ENCODE results near the gene DOCK6. TPM values are rescaled to one million over a fixed set of nuclear protein-coding genes. Genes with fewer than 3 reads are reported as not detected.

Gene DOCK6
- total and polyA plus RNA-seq, 2 experiments from 2014 or later = 17.4 to 36.8 TPM

DNA sequence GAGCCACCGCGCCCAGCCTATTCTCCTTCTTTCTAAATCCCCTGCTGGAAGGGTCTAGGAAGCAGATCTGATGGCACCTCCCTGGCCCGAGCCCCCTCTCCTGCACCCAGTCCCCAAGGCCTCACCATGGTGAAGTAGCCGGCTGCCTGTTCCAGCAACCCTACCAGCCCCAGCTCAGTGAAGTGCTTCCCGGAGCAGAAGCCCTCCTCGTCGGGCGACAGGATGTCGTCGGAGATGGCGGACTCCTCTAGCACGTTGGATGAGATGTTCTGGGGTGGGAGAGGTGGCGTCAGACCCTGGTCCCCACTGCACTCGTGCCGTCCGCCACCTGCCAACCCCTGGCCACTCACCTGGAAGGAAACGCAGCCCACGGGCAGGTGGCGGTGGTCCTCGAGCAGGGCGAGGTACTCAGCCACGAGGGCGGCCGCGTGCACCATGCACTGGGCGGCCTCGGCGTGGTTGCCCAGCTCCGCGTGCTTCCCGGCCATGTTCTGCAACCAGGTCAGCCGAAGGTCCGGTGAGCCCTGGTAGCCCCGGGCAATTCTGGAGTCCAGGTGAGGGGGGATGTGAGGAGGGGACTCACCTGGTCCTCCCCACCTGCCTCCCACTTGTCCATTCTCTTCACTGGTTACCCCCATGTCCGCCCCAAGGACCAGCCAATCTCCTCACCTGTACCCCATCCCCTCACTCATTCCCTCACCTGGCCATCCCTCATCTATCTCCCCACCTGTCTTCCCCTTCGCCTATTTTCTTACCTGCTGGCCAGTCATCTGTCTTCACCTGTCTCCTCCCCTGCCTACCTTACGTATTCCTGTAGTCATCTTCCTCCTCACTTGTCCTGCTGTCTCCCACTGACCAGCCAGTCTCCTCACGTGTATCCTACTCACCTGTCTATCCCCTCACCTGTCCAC lies 53.5 kb downstream of the DOCK6 start:
- Histone ChIP-seq H3K27ac (no peak overlapping the region), H3K9me3 (ENCODE audit: low read depth) (no peaks in the 10 kb centered on the region), H3K4me3 (no peak overlapping the region), H3K4me2 (no peak overlapping the region), H3K27me3 (no peaks in the 10 kb centered on the region), H3K79me2 (no peaks in the 10 kb centered on the region), H3K36me3 (replicated peaks; ENCODE audit: insufficient read depth, low read depth) (no peaks in the 10 kb centered on the region), H2AFZ (no peak overlapping the region), H3K4me1 (ENCODE audit: insufficient read depth) (no peaks in the 10 kb centered on the region), H4K20me1 (ENCODE audit: insufficient read depth, poor library complexity, severe bottlenecking) (no peaks in the 10 kb centered on the region), H3K9me2 (replicated peaks; ENCODE audit: insufficient read depth) (no peaks in the 10 kb centered on the region)
- no peak for TF ChIP-seq EZH2phosphoT487 (IDR thresholded peaks at IDR 0.05; ENCODE audit: low read depth, severe bottlenecking, unreplicated experiment)
- TF ChIP-seq EZH2 (IDR thresholded peaks at IDR 0.05; ENCODE audit: borderline replicate concordance) = no peak
- TF ChIP-seq, protein P1, sequence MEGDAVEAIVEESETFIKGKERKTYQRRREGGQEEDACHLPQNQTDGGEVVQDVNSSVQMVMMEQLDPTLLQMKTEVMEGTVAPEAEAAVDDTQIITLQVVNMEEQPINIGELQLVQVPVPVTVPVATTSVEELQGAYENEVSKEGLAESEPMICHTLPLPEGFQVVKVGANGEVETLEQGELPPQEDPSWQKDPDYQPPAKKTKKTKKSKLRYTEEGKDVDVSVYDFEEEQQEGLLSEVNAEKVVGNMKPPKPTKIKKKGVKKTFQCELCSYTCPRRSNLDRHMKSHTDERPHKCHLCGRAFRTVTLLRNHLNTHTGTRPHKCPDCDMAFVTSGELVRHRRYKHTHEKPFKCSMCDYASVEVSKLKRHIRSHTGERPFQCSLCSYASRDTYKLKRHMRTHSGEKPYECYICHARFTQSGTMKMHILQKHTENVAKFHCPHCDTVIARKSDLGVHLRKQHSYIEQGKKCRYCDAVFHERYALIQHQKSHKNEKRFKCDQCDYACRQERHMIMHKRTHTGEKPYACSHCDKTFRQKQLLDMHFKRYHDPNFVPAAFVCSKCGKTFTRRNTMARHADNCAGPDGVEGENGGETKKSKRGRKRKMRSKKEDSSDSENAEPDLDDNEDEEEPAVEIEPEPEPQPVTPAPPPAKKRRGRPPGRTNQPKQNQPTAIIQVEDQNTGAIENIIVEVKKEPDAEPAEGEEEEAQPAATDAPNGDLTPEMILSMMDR (IDR thresholded peaks at IDR 0.05; ENCODE audit: poor library complexity) = no peak
- DNase-seq (ENCODE audit: low spot score) = no peak
- 91% methylated on average over 37 of the region's 38 CpGs for WGBS (ENCODE audit: low lambda C conversion rate, missing lambda C conversion rate)

DNA sequence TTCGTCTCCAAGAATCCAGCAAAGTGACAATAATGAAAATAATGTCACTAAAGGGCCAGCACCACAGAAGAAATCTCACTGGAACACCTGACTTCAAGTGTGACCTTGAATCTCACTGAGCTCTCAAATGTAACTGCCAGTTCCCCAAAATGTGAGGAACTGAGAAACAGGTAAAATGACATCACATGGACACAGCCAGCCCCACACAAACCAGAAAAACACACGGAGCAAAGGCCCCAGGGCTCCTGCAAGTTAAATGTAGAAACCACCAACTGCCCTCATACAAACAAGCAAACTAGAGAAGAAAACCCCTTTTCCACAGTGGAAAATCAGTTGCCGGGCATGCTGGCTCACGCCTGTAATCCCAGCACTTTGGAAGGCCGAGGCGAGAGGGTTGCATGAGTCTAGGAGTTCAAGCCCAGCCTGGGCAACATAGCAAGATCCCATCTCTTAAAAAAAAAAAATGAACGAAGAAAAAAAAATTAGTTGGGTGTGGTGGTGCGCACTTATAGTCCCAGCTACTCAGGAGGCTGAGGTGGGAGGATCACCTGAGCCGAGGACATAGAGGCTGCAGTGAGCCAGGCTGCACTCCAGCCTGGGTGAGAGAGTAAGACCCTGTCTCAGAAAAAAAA lies 56.3 kb downstream of the DOCK6 start:
- no peaks in the 10 kb centered on the region for H3K36me3 ChIP-seq (replicated peaks; ENCODE audit: insufficient read depth, low read depth)
- H3K9me3 ChIP-seq (ENCODE audit: low read depth) = no peaks in the 10 kb centered on the region
- no peak for TF ChIP-seq EZH2 (IDR thresholded peaks at IDR 0.05; ENCODE audit: borderline replicate concordance)
- TF ChIP-seq EZH2phosphoT487 (IDR thresholded peaks at IDR 0.05; ENCODE audit: low read depth, severe bottlenecking, unreplicated experiment) = no peak
- TF ChIP-seq, protein P1 (IDR thresholded peaks at IDR 0.05; ENCODE audit: poor library complexity) = no peak
- no peak overlapping the region for H3K4me3 ChIP-seq
- no peak overlapping the region for H2AFZ ChIP-seq
- H3K27ac ChIP-seq = no peak overlapping the region
- H3K79me2 ChIP-seq = no peaks in the 10 kb centered on the region
- no peak overlapping the region for H3K4me2 ChIP-seq
- no peaks in the 10 kb centered on the region for H3K27me3 ChIP-seq
- no peaks in the 10 kb centered on the region for H3K9me2 ChIP-seq (replicated peaks; ENCODE audit: insufficient read depth)
- H3K4me1 ChIP-seq (ENCODE audit: insufficient read depth) = peaks cover 11% of the 10 kb centered on the region
- WGBS (ENCODE audit: low lambda C conversion rate, missing lambda C conversion rate) = 92% methylated on average over 9 of the region's 9 CpGs
- no peak for DNase-seq (ENCODE audit: low spot score)
- H4K20me1 ChIP-seq (ENCODE audit: insufficient read depth, poor library complexity, severe bottlenecking) = no peaks in the 10 kb centered on the region

DNA sequence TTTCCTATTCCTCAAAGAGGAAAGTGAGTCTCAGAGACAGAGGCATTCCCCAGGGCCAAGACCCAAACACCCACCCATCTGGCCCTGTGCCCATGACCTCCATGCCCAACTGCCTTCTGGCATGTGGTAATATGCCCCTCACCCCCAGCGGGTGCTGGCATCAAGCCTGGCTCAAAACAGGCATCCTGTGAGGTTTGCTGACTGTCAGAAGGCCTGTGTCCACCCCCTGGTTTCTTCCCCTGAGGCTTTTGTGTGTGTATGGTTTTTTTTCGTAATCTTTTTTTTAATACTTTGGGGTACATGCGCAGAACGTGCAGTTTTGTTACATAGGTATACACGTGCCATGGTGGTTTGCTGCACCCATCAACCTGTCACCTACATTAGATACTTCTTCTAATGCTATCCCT lies 57.4 kb downstream of the DOCK6 start:
- H3K27ac ChIP-seq = no peak overlapping the region
- no peaks in the 10 kb centered on the region for H3K9me2 ChIP-seq (replicated peaks; ENCODE audit: insufficient read depth)
- H3K9me3 ChIP-seq (ENCODE audit: low read depth) = no peaks in the 10 kb centered on the region
- no peaks in the 10 kb centered on the region for H3K79me2 ChIP-seq
- no peak overlapping the region for H2AFZ ChIP-seq
- H3K4me2 ChIP-seq = no peak overlapping the region
- no peaks in the 10 kb centered on the region for H4K20me1 ChIP-seq (ENCODE audit: insufficient read depth, poor library complexity, severe bottlenecking)
- WGBS (ENCODE audit: low lambda C conversion rate, missing lambda C conversion rate) = 90% methylated on average over 5 of the region's 5 CpGs
- H3K36me3 ChIP-seq (replicated peaks; ENCODE audit: insufficient read depth, low read depth) = no peaks in the 10 kb centered on the region
- TF ChIP-seq EZH2phosphoT487 (IDR thresholded peaks at IDR 0.05; ENCODE audit: low read depth, severe bottlenecking, unreplicated experiment) (no peak), EZH2 (IDR thresholded peaks at IDR 0.05; ENCODE audit: borderline replicate concordance) (no peak)
- TF ChIP-seq, protein P1 (IDR thresholded peaks at IDR 0.05; ENCODE audit: poor library complexity) = no peak
- H3K27me3 ChIP-seq = no peaks in the 10 kb centered on the region
- peaks cover 11% of the 10 kb centered on the region for H3K4me1 ChIP-seq (ENCODE audit: insufficient read depth)
- no peak for DNase-seq (ENCODE audit: low spot score)
- no peak overlapping the region for H3K4me3 ChIP-seq

Measured in hepatocyte (in vitro differentiated cells).